ENCODE results near the gene DGKD.

Gene DGKD

GRCh38 chr2:233458826-233459225 is 104.5 kb downstream of the DGKD start:
- no peak for DNase-seq (ENCODE audit: low read depth in 2 of 2)

GRCh38 chr2:233459426-233459825 is 105.1 kb downstream of the DGKD start:
- no peak for DNase-seq (ENCODE audit: low read depth in 2 of 2)

GRCh38 chr2:233460726-233461441 is 106.6 kb downstream of the DGKD start:
- no peak for DNase-seq (ENCODE audit: low read depth in 2 of 2)

DNA sequence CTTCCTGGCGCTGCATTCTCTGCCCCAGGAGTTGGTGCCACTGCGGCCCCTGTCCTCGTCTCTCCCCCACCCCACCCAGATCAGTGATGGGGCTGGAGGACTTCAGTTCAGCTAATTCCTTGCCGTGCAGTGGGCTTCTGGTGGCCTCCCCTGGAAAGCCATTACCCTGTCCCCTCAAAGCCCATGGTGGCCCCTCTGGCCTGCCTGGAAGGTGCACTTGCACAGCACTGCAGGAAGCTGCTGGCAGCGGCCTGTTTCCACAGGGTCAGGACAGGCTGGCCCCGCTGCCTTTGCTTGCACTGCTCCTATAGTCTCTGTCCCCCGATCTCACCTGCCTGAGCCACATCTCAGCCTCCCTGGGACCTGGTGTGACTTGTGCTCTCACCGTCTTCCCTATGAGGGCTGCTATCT is 107.2 kb downstream of the DGKD start:
- DNase-seq (ENCODE audit: low read depth in 2 of 2): no peak

- no peak for DNase-seq (ENCODE audit: low read depth in 2 of 2)
Observed at GRCh38 chr2:233462202-233462785, 108.0 kb downstream of the DGKD start.

DNA sequence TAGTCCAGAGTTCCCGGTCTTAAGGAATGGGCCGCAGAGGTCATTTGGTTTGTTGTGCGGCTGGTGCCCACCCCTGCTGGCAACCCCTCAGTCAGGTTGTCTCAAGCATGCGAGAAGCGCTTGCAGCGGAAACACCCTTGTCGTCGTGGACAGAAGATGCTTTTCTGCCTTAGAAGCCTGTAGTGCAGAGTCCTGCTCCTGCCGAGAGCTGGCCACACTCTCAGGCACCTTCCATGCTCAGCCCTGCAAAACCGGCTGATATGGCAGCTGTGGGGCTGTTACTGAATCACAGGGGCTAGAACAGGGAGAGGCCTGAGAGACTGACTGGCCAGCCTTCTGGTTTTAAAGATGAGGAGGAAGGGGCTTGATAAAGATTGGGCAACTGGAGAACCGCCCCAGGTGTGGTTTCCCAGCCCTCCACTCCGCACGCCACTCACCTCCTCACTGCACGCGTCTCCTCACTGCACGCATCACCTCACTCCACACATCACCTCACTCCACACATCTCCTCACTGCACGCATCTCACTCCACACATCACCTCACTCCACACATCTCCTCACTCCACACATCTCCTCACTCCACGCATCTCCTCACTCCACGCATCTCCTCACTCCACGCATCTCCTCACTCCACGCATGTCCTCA is 108.7 kb downstream of the DGKD start:
- no peak for DNase-seq (ENCODE audit: low read depth in 2 of 2)

DNA sequence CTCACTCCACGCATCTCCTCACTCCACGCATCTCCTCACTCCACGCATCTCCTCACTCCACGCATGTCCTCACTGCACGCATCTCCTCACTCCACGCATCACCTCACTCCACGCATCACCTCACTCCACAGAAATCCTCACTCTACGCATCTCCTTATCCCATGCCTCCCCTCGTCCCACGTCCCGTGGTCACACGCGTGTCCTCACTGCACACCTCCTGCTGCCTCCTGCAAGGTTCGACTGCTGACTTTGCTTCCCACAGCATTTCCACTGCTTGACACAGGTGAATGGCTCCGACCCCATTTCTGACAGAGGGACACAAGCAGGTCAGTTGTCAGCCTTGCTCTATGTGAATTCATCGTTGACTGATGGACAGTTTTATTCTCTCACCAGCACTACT is 109.3 kb downstream of the DGKD start:
- no peak for DNase-seq (ENCODE audit: low read depth in 2 of 2)

DNA sequence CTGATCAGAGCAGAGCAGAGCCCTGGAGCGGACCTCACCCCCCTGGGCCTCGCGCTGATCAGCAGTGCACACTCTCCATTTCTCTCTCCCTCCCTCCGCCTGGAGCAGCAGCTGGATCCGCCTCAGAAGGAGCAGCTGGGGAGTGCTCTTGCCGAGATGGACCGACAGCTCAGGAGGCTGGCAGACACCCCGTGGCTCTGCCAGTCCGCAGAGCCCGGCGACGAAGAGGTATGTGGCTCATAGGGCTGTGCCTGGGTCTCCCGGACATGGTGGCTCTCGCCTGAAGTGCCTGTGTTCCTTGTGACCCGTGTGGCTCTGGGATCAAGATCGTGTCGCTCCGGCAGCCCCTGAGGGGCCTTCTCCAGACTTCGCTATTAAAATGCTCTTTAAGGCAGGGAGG is 109.8 kb downstream of the DGKD start:
- DNase-seq (ENCODE audit: low read depth in 2 of 2): no peak

DNA sequence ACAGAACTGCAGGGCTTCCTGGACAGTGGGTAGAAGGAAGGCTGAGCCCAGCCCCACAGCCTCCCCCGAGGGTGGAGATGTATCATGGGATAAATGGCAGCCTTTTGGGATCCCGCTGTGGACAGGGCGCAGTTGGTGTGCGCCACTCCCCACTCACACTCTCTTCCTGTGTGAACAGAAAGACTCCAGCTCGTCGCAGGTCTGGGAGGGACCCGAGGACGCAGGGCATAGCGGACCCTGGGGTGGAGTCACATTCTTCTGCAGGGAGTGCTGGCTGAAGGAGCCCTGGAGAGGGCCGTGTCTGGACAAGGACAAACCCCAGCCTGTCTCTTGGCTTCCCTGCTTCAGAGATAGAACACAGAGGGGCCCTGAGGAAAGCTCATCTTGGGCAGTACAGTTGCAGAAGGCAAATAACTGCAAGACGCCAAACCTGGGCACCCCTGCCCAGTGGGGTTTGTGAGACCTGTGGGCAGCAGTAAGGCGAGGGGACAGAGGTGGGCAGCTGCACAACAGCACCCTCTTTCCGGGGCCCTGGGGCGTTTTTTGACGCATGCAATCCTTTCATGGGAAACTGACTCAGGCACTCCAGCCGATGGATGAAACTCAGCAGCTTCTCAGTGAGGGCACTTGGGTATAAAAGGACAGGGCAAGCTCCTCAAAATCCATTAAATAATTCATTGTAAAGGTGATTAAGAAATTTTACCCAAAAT is 110.4 kb downstream of the DGKD start:
- no peak for DNase-seq (ENCODE audit: low read depth in 2 of 2)

GRCh38 chr2:233466991-233467603 is 112.8 kb downstream of the DGKD start:
- no peak for DNase-seq (ENCODE audit: low read depth in 2 of 2)

DNA sequence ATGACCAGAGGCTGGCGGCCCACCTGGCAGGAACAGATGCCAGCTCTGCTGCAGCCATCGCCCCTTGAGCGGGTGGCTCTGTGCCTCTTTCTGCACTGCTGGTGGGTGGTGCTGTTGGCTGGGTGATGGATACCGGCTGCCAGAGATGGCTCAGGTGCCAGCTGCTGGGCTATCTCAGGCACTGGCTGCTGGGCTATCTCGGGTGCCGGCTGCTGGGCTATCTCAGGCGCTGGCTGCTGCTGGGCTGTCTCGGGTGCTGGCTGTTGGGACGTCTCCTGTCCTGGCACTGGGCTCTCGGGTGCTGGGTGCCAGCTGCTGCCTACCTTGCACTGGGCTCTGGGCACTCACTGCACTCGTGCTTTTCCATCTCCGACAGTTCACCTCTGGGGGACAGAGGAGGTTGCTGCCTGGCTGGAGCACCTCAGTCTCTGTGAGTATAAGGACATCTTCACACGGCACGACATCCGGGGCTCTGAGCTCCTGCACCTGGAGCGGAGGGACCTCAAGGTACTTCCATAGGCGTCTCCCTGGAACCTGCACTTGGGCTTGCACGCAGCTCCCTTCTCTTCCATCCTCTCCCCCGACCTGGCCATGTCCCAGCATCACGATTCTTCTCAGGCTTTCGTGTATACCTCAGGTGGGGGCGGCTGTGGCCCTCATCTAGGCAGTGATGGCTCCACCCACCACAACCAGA is 113.9 kb downstream of the DGKD start:
- DNase-seq (ENCODE audit: low read depth in 2 of 2): no peak

- no peak for DNase-seq (ENCODE audit: low read depth in 2 of 2)
Observed at GRCh38 chr2:233468741-233469110, 114.4 kb downstream of the DGKD start.

GRCh38 chr2:233469261-233470010 is 115.1 kb downstream of the DGKD start:
- no peak for DNase-seq (ENCODE audit: low read depth in 2 of 2)

- DNase-seq (ENCODE audit: low read depth in 2 of 2): no peak
Observed at GRCh38 chr2:233470011-233470687, 115.9 kb downstream of the DGKD start.

- no peak for DNase-seq (ENCODE audit: low read depth in 2 of 2)
Observed at GRCh38 chr2:233470839-233471238, 116.5 kb downstream of the DGKD start.

DNA sequence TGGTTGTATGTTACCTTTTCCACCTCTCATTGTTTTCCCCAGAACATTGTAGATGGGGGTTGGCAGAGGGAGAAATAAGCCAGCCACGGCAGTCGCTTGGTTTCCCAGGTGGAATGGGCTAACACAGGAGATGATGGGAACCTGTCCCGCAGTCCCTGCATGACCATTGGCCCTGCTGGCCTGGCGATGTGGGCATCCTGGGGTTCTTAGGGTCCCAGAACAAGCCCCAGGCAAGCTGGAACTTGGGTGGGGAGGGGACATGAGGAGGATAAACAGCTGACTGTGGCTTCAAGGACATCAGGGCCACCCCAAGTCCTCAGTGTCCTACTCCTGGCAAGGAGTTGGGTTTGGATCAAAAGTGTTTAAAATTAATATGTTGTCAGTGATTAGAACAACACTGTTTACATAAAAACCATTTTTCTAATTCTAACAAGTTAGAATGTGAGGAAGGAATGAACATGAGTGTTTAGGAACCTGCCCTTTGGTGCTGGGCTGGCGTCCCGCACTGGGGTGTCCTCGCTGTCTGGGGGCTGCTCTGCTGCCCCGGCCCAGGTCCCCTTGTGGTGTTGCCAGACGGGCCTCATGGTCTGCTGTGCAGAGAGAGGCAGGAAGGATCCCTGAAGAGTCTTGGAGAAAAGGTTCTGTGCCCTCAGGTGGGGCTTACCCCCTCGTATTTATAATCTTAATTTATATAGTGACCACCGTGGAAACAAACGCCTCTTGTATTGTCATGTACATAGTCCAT is 117.2 kb downstream of the DGKD start:
- no peak for DNase-seq (ENCODE audit: low read depth in 2 of 2)

GRCh38 chr2:233473386-233473791 is 119.1 kb downstream of the DGKD start:
- no peak for DNase-seq (ENCODE audit: low read depth in 2 of 2)

- DNase-seq (ENCODE audit: low read depth in 2 of 2): no peak
Observed at GRCh38 chr2:233473878-233474277, 119.6 kb downstream of the DGKD start.

GRCh38 chr2:233474308-233475160 is 120.2 kb downstream of the DGKD start:
- no peak for DNase-seq (ENCODE audit: low read depth in 2 of 2)

Data from fibroblast of skin of left quadriceps (primary cell).